Endothelial cell of umbilical vein (primary cell): ENCODE results near the gene UROD. TPM values are rescaled to one million over a fixed set of nuclear protein-coding genes. Genes with fewer than 3 reads are reported as not detected.

Source experiments
- BruUV-seq: library from RNA; stranded (reverse); fragments of 400-500 nt; replicated peaks from 2 replicates; lab custom pipeline; 2021; lab: Mats Ljungman, UMichigan
- CTCF ChIA-PET: fragments of 300-600, 350-600 bp; sonication (Branson Sonifier 250); formaldehyde crosslinking; loops from one replicate; lab custom pipeline; 2021; ENCODE audit warnings: antibody characterized with exemption, inconsistent platforms; lab: Charles Lee
- POLR2A ChIA-PET: fragments of 300-600, 350-600 bp; sonication (Branson Sonifier 250); formaldehyde crosslinking; loops from one replicate; lab custom pipeline; 2021; ENCODE audit warnings: antibody characterized with exemption, inconsistent platforms; lab: Charles Lee
- DNase-seq: peaks from one replicate; pipeline ENCODE4 v3.0.0-alpha.2; 2011; ENCODE audit warnings: low read depth, low spot score
- FAIRE-seq: peaks from 2 replicates; lab custom pipeline; 2011; peaks lifted over from hg19 to GRCh38; lab: Jason Lieb, UNC
- H2AFZ ChIP-seq: 2 replicates; pipeline ENCODE4 v1.6.0; 2012; ENCODE audit warnings: low read depth, low read length, control low read depth, inconsistent platforms
- H3K27ac ChIP-seq: 2 replicates; pipeline ENCODE4 v1.5.1; 2011; ENCODE audit warnings: low read depth, mild to moderate bottlenecking, control low read depth, low read length, moderate library complexity; ENCODE audit not compliant: insufficient read depth
- H3K27me3 ChIP-seq, 2 experiments: 2 replicates each; pipeline versions ENCODE4 v1.6.0 to v1.6.1; 2011; ENCODE audit warnings: low read length in 2 of 2, mixed read lengths in 1 of 2; ENCODE audit not compliant: control insufficient read depth in 2 of 2, insufficient read depth in 2 of 2
- H3K36me3 ChIP-seq, 2 experiments: 2 replicates in 1 of 2; 3 replicates in 1 of 2; pipeline ENCODE4 v1.5.1; 2011; ENCODE audit warnings: low read length in 2 of 2, mild to moderate bottlenecking in 1 of 2, moderate library complexity in 1 of 2; ENCODE audit not compliant: control insufficient read depth in 2 of 2, insufficient read depth in 2 of 2; ENCODE audit errors: extremely low read depth in 1 of 2
- H3K4me1 ChIP-seq: 3 replicates; pipeline ENCODE4 v1.5.1; 2011; ENCODE audit warnings: mild to moderate bottlenecking, low read length; ENCODE audit not compliant: control insufficient read depth, insufficient read depth; ENCODE audit errors: extremely low read depth
- H3K4me2 ChIP-seq: 2 replicates; pipeline ENCODE4 v1.6.1; 2011; ENCODE audit warnings: low read length, control low read depth, mixed read lengths; ENCODE audit not compliant: insufficient read depth
- H3K4me3 ChIP-seq, 3 experiments: fragments of 200-600 bp in 1 of 3; sonication (generic), shearing (Covaris generic) in 1 of 3; replicated peaks in 1 of 3; 2 replicates each; pipeline ENCODE4 v1.5.1; 2011 to 2016; ENCODE audit warnings: control low read depth in 3 of 3, low read length in 3 of 3, mild to moderate bottlenecking in 2 of 3, inconsistent platforms in 1 of 3, low read depth in 1 of 3, moderate library complexity in 1 of 3; ENCODE audit not compliant: insufficient read depth in 1 of 3
- H3K79me2 ChIP-seq: 2 replicates; pipeline ENCODE4 v1.6.0; 2012; ENCODE audit warnings: low read length, inconsistent platforms; ENCODE audit not compliant: control insufficient read depth, insufficient read depth
- H3K9ac ChIP-seq: replicated peaks from 2 replicates; pipeline ENCODE3; 2011; ENCODE audit warnings: low read length, control low read depth; ENCODE audit not compliant: insufficient read depth; ENCODE audit errors: extremely low read depth
- H3K9me1 ChIP-seq: replicated peaks from 3 replicates; pipeline ENCODE4 v1.6.0; 2011; ENCODE audit warnings: mild to moderate bottlenecking, low read length; ENCODE audit not compliant: control insufficient read depth, insufficient read depth; ENCODE audit errors: extremely low read depth
- H3K9me3 ChIP-seq: replicated peaks from 2 replicates; pipeline ENCODE4 v1.5.1; 2012; ENCODE audit warnings: low read length, inconsistent platforms; ENCODE audit not compliant: control insufficient read depth, insufficient read depth
- H4K20me1 ChIP-seq: replicated peaks from 2 replicates; pipeline ENCODE3; 2011; ENCODE audit warnings: mild to moderate bottlenecking, low read length; ENCODE audit not compliant: control insufficient read depth, insufficient read depth; ENCODE audit errors: extremely low read depth
- EZH2 ChIP-seq: IDR thresholded peaks from 2 replicates; pipeline ENCODE4 v1.6.1; 2012; ENCODE audit warnings: borderline replicate concordance, low read depth, mild to moderate bottlenecking, moderate library complexity, low read length, inconsistent platforms; ENCODE audit not compliant: severe bottlenecking
- FOS ChIP-seq: IDR thresholded peaks from 2 replicates; pipeline ENCODE4 v1.6.1; 2011; ENCODE audit warnings: mild to moderate bottlenecking, low read length, moderate library complexity, borderline replicate concordance; ENCODE audit not compliant: insufficient read depth
- GATA2 ChIP-seq: IDR thresholded peaks from 2 replicates; pipeline ENCODE4 v1.7.0; 2011; ENCODE audit warnings: low read depth, mild to moderate bottlenecking, moderate library complexity, mixed read lengths, low read length; ENCODE audit not compliant: insufficient read length, insufficient read depth
- JUN ChIP-seq: IDR thresholded peaks from 2 replicates; pipeline ENCODE4 v1.6.1; 2011; ENCODE audit warnings: borderline replicate concordance, low read depth; ENCODE audit not compliant: insufficient read length, insufficient read depth
- MYC ChIP-seq: IDR thresholded peaks from one replicate; pipeline ENCODE4 v1.6.1; 2011; ENCODE audit warnings: mild to moderate bottlenecking, low read depth, low read length
- POLR2A ChIP-seq: IDR thresholded peaks from 2 replicates; pipeline ENCODE4 v1.6.1; 2012; ENCODE audit warnings: low read depth, mild to moderate bottlenecking, control low read depth, low read length
- POLR2AphosphoS5 ChIP-seq: IDR thresholded peaks from 2 replicates; pipeline ENCODE4 v1.6.1; 2012; ENCODE audit warnings: low read depth, mild to moderate bottlenecking, control low read depth, low read length, moderate library complexity; ENCODE audit not compliant: insufficient read depth
- dilution Hi-C: fragments of 300-500 bp; cut with MboI; formaldehyde crosslinking; loops from one replicate; pipeline ENCODE4 v1.15.0; 2019; ENCODE audit warnings: low sequenced_read_pairs; ENCODE audit not compliant: extremely low pct_ligation_motif_present
- intact Hi-C: fragments of 100-400 bp; cut with micrococcal nuclease; formaldehyde crosslinking; loops from one replicate; pipeline ENCODE4 v1.10.0; 2022
- polyA plus RNA-seq, 4 experiments: library from polyadenylated mRNA; depleted of rRNA in 3 of 4; stranded (reverse) in 3 of 4; unstranded in 1 of 4; fragments of >200 nt; gene quantifications; 2 replicates each; pipeline versions ENCODE4 v1.2.1 to v1.2.3, GENCODE V29; 2011 to 2012; ENCODE audit warnings: missing spikeins in 1 of 4
- total RNA-seq: library from RNA; stranded (reverse); gene quantifications from 2 replicates; pipeline ENCODE4 v1.2.3, GENCODE V29; 2021
- TF ChIP-seq, protein P1 (sequence below): IDR thresholded peaks from 2 replicates; pipeline ENCODE4 v1.6.1; 2011; ENCODE audit not compliant: insufficient read depth, insufficient read length
- TF ChIP-seq, protein P2 (sequence below), 2 donors: IDR thresholded peaks; 1 replicate in 1 of 2; 2 replicates in 1 of 2; pipeline ENCODE4 v1.5.1; 2011; ENCODE audit warnings: low read length in 2 of 2, mild to moderate bottlenecking in 2 of 2, moderate library complexity in 2 of 2, control low read depth in 1 of 2, inconsistent platforms in 1 of 2, low read depth in 1 of 2; ENCODE audit not compliant: insufficient read depth in 1 of 2; ENCODE audit errors: extremely low read depth in 1 of 2

UROD gene
- total and polyA plus RNA-seq, 2 donors (not counting 3 experiments of a cell fraction or from before 2014, with no cell fraction given), result 192 to 636 TPM

DNA sequence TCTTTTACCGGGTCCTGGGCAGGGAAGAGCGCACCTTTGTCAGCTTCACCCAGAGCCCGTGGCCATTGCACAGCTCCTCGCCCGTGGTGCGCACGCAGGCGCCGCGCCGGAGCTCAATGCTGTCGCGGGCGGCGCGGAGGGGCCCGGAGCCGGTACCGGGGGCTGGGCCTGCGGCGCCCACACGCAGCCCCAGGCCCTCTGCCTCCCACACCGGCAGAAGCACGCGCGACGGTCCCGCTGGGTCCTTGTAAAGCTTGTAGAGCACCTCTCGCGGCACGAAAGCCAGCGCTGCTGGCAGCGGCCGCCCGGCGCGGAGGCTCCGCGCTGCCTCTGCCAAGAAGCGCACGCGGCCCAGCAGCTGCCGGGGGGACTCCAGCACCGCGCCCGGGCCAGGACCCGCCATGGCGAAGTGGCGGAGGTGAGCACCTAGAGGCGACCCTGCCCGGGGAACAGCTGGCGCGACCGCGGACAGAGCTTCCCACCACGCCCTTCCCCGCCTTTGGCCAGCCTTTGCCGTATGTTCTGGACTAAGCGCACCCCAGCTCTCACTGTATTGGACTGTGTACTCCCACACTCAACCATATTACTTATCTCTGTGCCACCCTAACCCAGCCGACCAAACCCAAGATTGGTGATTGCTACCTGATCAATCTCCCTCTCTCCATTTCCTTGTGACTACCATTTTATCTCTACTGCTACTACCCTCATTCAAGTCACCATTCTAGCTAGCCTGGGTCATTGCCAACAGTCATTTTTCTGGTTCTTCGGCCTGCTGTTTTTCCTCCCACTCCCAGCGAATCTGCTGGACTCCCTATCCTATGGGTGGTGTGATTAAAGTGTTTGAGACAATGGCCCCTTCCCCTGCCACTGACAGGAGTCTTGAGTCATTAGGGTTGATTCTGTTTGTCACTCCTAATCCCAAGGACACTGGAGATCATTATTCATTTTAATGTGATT, 921 bp upstream of the UROD start, which contains the start of gene HECTD3:
TSS of gene HECTD3 (minus strand) at position 470 of the 957 bp plus-strand sequence. CDS start at position 403, 67 bp downstream.
- CTCF ChIA-PET, result interaction anchor here (0.5 to 12.8 kb wide), 27 partner anchors 11 to 559 kb away, joined by 3 to 556 read pairs (median 5); partner anchors contain the start of genes BTBD19, EIF2B3, MUTYH and PLK3
- POLR2A ChIA-PET, result interaction anchor here (0.7 to 3.0 kb wide), 13 partner anchors 22 to 574 kb away, joined by 3 to 24 read pairs (median 3); partner anchors contain the start of genes BTBD19, CCDC163, EIF2B3 and HPDL
- dilution Hi-C loops, result no loop called here
- Histone ChIP-seq H3K4me3 (peak within 1 kb of the TSS; percentile 70 to 94 (median 79)), H3K27me3 (no peaks in the 10 kb centered on the region), H3K36me3 (peaks cover 17 to 36% of the 10 kb centered on the region in 2 experiments), H4K20me1 (no peaks in the 10 kb centered on the region), H3K9ac (peak within 1 kb of the TSS; percentile 94), H3K79me2 (peaks cover 22% of the 10 kb centered on the region), H3K4me1 (peaks cover 28% of the 10 kb centered on the region), H3K9me1 (no peaks in the 10 kb centered on the region), H3K27ac (peak within 1 kb of the TSS; percentile 88), H3K9me3 (no peaks in the 10 kb centered on the region), H3K4me2 (peak within 1 kb of the TSS; percentile 97), H2AFZ (peak within 1 kb of the TSS; percentile 80)
- TSS peak; percentile 36 for BruUV-seq
- DNase-seq, result peak; percentile 81
- intact Hi-C loops, result loop anchor here (1.0 to 10.0 kb wide), 3 partner anchors 86 to 279 kb away; partner anchors contain the start of genes RNU5D-1 and ZSWIM5
- peak; percentile 92 for FAIRE-seq
- TF ChIP-seq, protein P1, sequence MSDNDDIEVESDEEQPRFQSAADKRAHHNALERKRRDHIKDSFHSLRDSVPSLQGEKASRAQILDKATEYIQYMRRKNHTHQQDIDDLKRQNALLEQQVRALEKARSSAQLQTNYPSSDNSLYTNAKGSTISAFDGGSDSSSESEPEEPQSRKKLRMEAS, result no peak
- no peak for TF ChIP-seq GATA2
- TF ChIP-seq MYC, result no peak
- peak; percentile 65 for TF ChIP-seq POLR2A
- no peak for TF ChIP-seq EZH2
- no peak for TF ChIP-seq JUN
- TF ChIP-seq POLR2AphosphoS5, result peak; percentile 62
- TF ChIP-seq, protein P2, sequence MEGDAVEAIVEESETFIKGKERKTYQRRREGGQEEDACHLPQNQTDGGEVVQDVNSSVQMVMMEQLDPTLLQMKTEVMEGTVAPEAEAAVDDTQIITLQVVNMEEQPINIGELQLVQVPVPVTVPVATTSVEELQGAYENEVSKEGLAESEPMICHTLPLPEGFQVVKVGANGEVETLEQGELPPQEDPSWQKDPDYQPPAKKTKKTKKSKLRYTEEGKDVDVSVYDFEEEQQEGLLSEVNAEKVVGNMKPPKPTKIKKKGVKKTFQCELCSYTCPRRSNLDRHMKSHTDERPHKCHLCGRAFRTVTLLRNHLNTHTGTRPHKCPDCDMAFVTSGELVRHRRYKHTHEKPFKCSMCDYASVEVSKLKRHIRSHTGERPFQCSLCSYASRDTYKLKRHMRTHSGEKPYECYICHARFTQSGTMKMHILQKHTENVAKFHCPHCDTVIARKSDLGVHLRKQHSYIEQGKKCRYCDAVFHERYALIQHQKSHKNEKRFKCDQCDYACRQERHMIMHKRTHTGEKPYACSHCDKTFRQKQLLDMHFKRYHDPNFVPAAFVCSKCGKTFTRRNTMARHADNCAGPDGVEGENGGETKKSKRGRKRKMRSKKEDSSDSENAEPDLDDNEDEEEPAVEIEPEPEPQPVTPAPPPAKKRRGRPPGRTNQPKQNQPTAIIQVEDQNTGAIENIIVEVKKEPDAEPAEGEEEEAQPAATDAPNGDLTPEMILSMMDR (IDR thresholded peaks at IDR 0.05; ENCODE audit: extremely low read depth in 1 of 2, insufficient read depth in 1 of 2, low read depth in 1 of 2, low read length in 2 of 2), result no peak
- TF ChIP-seq FOS, result no peak
